Measurements from ENCODE around the gene MOV10L1.
"Not testable (repeated sequence)": the region's sequence is repeated elsewhere in the genome, so short reads cannot be mapped to it uniquely, and the experiment has no call there.

Gene MOV10L1

DNA sequence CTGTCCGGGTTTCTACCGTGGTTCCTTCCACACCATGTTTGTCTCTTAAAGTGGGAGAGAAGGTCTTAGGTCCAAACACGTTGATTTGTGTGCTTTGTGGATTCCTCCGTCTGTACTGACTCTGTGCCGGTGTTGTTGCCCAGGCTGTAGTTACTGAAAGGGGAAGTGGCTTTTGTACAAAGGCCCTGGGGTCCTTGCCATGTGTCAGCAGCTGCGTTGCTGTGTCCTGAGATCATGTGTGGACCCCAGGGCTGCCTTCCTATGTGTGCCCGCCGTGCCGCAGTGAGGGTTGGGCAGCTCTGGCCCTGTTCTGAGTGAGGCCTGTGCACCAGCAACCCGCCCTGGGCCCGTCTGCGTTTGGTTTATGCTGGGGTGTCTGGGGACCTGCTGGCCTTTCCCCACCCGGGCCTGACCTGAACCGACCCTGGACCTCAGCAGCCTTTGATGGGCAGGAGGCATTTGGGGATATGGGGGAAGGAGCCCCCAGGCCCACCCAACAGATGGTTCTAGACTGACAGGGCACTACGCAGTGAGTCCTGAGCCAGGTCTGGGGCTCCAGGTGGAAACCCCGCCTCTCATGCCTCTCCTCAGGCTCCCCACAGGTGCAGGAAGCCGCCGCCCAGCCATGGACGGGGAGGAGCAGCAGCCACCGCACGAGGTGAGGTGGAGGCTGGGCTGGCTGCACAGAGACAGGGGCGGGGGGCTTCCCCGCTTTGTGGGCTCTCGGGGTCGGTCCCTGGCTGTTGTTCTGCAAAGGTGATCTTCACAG, 102.8 kb downstream of the MOV10L1 start:
- peak; percentile 71 for DNase-seq

DNA sequence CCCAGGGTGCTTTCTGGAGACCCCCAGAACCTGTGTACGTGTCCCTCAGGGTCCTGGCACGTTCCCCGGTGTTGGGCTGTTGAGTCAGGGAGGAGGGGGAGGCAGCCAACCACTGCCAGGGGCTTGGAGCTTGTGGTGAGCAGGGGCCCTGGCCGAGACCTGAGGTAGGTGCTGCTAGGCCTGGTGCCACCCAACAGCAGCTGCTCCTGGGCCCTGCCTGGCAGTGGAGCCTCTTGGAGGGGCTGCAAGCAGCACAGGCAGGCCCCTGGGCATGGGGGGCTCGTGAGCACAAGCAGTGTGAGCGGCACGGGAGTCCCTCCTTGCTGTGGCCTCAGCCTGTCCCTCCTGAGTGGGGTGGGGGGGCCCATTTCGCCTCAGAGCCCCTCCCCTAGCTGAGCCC, 103.8 kb downstream of the MOV10L1 start:
- DNase-seq, result no peak

DNA sequence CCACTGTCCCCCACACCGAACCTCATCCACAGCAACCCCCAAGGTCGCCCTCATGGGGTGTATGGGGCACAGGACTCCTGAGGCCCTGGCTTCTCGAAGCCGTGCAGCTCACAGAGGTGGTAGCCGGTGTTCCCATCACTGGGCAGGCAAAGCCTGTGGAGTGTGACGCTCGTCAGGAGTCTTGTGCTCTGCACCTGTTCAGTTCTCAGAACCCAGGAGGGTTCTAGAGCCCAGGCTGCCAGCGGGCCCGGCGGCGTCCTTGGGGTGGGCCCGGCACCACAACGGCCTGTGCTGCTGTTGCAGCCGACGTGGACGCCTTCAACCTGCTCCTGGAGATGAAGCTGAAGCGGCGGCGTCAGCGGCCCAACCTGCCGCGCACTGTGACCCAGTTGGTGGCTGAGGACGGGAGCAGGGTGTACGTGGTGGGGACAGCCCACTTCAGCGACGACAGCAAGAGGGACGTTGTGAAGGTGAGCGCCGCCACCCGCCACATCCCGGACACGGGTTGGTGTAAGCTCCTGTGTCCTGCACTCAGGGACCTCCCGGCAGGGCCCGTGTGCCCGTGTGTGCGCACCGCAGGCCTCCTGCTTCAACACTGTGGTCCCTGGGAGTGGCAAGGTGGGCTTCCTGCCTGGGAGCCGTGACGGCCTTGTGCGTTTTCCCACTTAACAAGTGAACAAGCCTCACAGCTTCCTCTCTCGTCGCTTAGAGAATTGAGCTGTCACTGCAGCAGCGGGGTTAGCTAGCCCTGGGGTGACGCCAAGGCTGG, 104.4 kb downstream of the MOV10L1 start:
- DNase-seq, result no peak

DNA sequence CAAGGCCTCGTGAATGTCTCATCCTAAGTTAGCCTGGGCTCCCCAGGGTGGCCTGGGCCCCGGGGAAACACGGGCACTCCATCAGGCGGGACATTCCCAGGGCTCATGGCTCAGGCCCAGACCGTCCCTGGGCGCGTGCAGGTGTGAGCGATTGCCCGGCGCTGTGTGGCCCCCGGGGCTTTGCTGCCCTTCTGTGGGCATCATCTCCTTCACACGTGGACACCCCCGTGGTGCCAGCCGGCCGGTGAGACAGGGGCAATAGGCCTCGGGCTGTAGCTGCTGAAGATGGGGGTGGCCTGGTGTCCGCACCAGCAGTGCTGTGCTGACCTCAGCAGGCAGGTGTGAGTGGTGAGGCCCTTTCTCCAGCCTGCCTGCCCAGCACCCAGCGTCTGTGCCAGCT, 106.5 kb downstream of the MOV10L1 start:
- no peak for DNase-seq

DNA sequence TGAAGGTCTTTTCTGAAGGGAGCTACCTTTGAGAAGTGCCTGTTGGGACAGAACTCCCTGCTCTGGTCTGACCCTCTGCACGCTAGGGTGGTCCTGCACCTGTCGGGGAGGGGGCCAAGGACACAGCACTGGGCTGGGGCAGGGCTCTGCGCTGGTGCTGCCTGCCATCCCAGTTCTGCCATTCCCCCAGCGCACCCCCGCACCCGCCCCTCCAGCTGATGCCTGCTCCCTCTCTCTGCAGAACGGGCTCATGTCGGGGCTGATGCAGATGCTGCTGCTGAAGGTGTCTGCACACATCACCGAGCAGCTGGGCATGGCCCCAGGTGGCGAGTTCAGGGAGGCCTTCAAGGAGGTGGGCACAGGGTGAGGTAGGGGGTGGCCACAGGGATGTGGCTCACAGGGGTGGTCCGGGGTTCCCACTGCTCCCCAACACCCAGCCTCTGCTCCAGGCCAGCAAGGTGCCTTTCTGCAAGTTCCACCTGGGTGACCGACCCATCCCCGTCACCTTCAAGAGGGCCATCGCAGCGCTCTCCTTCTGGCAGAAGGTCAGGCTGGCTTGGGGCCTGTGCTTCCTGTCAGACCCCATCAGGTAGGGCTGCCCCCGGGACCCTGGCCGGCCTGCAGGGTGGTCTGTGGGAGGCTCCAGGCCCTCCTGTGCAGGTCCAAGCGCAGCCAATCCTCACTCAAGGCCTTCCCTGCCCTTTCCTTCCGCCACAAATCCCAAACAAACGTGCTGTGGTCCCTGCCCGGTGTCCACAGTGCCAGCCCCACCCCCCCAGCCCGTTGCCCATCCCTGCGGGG, 107.4 kb downstream of the MOV10L1 start:
- no peak for DNase-seq

DNA sequence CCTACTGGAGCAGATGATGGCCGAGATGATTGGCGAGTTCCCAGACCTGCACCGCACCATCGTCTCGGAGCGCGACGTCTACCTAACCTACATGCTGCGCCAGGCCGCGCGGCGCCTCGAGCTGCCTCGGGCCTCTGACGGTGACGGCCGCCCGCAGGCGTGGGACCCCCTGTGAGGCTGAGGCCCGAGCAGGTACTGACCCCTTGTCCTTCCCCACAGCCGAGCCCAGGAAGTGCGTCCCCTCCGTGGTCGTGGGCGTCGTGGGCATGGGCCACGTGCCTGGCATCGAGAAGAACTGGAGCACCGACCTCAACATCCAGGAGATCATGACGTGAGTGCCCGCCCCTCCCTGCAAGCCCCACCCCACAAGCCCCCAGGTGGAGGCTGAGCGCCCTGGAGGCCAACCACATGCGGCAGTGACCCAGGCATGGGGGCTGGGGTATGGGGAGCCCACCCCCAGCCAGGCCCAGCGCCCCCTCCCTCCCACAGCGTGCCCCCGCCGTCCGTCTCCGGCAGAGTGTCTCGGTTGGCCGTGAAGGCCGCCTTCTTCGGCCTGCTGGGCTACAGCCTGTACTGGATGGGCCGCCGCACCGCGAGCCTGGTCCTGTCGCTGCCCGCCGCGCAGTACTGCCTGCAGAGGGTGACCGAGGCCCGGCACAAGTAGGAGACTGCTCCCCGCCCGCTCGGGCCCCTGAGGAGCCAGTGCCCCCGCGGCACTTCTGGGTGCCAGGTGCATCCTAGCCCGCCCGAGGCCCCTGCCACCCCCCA, 108.2 kb downstream of the MOV10L1 start:
- DNase-seq, result no peak

DNA sequence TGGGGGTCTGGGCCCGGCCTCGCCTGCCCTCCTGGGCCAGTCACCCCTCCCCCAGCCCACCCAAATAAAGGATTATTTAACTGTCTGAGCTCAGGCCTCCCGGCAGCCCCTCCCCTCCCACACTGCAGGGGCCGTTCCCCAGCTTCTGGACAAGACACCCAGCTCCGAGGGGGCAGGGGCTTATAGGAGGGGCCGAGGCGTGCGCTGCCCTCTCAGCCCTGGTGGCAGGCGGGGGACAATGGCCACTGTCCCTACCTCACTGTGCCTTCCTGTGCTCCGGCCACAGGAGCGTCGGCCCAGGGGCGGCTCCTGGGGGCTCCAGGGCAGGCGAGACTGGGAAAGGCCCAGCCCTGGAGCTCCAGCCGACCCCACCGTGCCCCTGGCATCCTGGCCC, 108.8 kb downstream of the MOV10L1 start:
- no peak for DNase-seq

DNA sequence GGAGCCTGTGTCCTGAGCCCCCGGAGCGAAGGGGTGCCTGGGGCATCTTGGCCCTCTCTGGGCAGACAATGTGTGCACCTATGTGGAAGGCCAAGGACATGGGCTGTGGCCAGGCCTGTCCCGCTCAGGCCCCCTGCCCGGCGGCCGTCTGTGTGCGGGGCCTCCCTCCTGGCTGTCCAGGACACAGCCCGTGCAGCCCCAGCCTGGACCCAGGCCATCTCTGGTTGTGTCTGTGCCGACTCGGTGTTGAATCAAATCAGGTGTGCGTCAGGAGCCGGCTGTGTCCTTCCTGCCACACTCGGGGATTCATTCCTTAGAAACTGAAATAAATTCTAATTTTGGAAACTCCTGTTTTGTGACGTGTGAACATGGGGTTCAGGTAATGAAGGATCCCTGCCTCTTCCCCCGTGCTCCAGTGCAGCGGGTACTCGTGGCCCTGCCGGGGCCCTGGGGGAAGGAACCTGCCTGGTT, 109.5 kb downstream of the MOV10L1 start:
- no peak for DNase-seq

DNA sequence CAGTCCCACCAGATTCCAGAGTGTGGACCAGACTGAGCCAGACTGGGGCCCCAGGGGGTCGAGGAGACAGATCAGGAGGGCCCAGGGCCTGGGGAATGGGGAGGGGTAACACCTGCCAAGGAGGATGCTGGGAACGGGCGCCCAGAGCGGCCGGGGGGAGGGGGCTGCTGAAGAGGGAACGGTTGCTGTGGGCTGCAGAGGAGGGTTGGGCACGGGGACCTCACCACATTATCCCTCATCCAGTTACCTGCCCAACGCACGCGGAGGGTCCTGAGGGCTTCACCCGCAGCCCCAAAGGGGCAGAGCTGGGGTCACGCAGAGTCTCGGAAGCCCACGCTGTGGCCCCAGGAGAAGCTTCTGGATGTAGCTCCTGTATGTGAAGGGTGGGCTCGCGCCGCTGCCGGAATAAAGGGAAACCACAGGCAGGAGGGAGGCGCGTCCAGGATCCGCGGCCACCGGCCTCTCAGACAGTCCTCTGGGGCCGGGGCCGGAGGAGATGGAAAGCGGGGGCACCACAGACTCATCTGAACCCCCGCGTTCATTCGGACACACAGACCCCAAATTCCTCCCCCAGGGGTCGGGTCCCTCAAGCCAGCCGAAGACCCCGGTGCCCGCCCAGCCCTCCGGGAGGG, 110.1 kb downstream of the MOV10L1 start:
- DNase-seq, result no peak

DNA sequence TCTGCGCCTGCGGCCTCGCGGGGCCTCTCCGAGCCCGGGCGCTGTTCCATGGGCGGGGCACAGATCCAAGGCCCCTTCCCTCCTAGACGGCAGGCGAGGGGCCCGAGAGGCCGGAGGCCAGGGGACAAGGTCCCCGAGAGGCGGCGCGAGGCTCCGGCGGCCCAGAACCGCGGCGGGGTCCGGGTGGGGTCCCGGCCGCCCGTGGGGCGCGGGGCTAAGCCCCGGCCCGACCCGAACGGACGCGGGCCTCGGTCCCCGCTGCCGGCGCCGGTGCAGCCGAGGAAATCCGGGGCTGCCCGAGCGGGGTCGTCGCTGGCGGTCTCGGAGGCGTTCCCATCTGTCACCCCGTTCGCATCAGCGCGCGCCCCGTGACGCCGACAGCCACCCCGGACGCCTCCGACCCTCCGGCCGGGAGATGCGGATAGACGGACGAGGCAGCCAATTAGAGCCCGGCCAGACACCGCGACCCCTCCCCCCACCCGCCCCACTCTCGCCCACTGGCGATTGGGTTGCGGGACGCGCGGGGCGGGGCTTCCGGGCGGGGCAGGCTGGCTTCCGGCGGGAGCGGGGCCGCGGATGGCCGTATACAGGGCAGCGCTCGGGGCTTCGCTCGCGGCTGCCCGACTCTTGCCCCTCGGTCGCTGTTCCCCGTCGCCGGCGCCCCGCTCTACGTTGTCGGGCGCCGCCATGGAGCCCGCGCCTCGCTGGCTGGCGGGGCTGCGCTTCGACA, 110.8 kb downstream of the MOV10L1 start, which contains the start of gene SELENOO:
SELENOO (plus strand) TSS at position 551 of the 730 bp plus-strand sequence; CDS start at position 577, 26 bp downstream.
- peak; percentile 90 for DNase-seq

DNA sequence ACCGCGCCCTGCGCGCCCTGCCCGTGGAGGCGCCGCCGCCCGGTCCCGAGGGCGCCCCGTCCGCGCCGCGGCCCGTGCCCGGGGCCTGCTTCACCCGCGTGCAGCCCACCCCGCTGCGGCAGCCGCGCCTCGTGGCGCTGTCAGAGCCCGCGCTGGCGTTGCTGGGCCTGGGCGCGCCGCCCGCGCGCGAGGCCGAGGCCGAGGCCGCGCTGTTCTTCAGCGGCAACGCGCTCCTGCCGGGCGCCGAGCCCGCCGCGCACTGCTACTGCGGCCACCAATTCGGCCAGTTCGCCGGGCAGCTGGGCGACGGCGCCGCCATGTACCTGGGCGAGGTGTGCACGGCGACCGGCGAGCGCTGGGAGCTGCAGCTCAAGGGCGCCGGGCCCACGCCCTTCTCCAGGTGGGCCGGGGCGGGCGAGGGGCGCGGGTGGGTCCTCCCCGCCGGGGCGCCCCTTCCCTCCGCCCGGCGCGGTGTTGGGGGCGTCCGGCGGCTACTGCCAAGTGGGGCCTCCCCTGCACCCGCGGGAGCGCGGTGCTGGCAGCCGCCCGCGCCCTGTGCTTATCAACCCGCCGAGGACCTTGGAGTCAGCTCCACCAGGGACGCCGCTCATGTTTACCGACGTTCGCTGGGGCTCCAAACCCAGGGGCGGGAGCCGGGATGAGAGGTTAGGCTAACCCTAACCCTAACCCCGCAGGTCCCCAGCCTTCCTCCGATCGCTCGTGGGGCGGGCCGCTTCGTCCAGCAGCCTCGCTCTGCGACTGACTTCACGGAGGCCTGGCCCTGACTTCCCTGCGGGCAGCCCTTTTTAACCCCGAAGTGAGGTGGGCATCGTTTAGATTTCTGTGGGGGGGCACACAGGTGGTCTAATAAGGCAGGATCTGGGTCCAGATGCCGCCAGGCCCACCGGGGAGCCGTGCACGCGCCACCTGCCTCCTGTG, 111.7 kb downstream of the MOV10L1 start:
- DNase-seq, result no peak

DNA sequence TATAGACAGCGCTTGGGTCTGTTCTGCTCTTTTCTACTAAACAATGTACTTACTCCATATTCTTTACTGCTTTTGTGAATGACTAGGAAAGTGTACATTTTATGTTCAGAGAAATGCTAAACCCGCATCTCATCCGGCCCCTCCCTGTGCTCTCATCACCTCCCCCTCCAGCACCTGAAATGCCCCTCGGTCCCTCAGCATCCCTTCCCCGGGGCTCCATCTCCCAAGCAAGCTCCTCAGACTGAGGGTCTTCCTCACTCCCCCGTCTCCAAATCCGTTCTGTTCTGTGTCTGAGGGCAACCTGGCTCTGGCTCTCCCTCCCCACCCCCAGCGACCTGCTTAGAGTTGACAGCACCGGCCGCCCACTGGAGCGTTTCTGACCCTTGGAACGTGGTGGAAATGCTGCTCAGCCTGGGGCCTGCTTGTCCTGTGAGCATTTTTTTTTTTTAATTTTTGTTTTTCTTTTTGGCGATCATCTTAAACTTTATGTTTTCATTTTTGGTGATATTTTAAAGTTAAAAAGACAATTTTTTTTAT, 112.4 kb downstream of the MOV10L1 start:
- no peak for DNase-seq

DNA sequence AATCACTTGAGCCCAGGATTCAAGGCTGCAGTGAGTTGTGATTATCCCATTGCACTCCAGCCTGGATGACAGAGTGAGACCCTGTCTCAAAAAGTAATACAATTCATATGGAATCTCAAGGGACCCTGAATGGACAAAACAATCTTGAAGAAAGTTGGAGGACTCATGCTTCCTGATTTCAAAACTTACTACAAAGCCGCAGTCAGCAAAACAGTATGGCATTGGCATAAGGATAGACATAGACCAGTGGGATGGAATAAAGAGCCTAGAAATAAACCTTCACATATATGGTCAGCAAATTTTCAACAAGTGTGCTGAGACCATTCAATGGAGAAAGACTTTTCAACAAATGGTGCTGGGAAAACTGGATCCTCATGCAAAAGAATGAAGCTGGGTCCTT, 113.5 kb downstream of the MOV10L1 start:
- no peak for DNase-seq

DNA sequence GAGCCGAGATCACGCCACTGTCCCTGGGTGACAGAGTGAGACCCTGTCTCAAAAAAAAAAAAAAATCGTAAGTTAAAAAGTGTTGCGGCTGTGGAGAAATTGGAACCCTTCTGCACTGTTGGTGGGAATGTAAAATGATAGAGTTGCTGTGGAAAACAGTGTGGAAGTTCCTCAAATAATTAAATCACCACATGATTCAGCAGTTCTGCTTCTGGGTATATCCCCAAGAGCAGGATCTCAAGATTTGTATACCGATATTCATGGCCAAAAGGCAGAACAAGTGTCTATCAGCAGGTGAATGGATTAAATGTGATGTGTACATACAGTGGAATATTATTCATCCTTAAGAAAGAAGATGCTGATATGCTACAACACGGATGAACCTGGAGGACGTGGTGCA, 114.8 kb downstream of the MOV10L1 start:
- DNase-seq, result no peak

DNA sequence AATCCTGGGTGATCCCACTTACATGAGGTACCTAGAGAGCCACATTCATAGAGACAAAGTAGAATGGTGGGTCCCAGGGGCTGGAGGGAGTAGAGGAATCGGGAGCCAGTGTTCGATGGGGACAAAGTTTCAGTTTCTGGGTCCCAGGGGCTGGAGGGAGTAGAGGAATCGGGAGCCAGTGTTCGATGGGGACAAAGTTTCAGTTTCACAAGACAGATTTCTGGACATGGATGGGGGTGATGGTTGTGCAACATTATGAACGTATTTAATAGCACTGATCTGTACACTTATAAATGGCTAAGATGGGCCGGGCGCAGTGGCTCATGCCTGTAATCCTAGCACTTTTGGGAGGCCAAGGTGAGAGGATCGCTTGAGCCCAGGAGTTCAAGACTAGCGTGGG, 115.2 kb downstream of the MOV10L1 start:
- not testable (repeated sequence) for DNase-seq

DNA sequence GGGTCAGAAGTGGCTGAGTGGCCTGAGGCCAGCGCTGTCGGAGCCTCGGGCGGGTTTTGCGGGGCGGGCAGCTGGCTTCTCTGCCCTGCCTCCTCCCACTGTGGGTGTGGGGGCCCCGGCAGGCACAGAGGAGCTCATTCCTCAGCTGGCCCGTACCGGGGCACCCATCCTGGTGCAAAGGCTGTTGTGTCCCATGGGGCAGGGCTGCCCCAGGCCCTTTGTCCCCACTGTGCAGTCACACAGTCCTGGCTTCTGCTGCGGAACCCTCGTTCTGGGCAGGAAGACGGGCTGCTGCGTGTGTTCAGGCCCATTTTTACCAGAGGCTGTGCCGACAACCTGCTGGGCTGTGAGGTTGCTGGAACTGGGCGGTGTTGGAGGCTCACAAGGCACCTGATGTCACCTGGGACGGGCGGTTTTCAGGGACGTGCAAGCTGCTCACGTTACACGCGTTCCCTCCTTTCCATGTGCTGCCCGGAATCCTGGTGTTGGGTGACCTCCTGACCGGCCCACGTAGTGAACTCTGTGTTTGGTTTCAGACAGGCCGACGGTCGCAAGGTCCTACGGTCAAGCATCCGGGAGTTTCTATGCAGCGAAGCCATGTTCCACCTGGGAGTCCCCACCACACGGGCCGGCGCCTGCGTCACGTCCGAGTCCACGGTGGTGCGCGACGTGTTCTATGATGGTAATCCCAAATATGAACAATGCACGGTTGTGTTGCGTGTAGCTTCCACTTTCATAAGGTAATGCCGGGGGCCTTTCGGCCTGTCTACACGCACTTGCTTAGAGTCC, 116.2 kb downstream of the MOV10L1 start:
- DNase-seq, result no peak

DNA sequence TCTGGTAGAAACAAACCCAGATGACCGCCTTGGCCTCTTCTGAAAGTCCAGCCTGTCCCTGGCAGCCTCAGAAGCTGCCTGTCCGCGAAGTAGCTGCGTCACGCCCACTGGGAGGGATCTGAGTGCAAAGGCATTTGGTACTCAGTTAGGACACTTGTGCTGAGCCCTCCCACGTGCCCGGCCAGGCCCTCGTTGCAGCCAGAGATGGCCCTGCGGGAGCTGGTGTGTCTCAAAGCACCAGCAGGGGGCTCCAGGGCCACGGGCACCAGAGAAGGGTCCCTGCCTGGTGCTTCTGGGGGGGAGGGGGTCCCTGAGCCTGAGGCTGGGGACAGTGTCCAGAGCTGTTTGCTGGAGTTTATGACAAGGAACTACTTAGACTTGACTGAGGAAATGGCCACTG, 116.8 kb downstream of the MOV10L1 start:
- DNase-seq, result no peak

DNA sequence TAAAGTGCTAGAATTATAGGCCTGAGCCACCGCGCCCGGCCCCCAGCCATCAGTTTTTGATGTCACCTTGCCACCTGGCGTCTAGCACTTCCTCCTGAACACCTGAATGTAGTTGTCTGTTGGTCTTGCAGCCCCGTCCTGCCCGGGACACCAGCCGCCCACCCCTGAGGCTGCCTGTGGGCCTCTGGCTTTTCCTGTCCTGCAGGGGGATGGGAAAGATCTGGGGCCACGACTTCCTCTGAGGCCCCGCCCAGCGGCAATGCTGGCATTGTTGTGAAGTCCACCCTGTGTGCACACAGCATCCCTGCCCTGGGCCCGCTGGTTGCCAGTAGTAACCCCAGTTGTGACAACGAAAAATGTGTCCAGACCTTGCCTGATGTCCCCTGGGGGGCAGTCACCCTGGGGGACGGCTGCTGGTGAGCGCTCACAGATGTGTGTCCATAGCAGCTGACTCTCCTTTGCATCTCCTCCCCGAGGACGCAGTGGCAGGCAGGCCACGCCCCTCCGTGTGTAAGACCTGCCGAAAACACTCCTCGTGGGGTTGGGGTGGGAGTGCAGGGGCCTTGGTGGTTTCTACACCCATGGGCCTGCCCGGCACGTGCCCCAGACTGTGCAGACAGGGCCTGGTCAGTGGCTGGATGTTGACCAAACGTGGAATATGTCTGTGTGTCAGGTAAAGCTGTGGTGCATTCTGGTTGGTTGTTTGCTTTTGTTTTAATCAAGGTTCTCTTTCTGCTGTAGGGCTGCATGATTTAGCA, 117.8 kb downstream of the MOV10L1 start:
- DNase-seq, result no peak

Measured in activated T-cell treated with anti-CD3 and anti-CD28 coated beads, Interleukin-2, amount 50 U/mL, for 1 hour (primary cell).